SU-DHL-6 (cell line): ENCODE data around the gene TREM1.
"Not testable (repeated sequence)": the region's sequence is repeated elsewhere in the genome, so short reads cannot be mapped to it uniquely, and the experiment has no call there.

Experiments
- H2AFZ ChIP-seq: fragments of 200-600 bp; sonication (generic); 2 replicates; pipeline ENCODE4 v1.6.1; 2014; ENCODE audit warnings: low read depth, mild to moderate bottlenecking, moderate library complexity, mixed read lengths, antibody characterized with exemption, low read length; ENCODE audit not compliant: severe bottlenecking
- H3F3A ChIP-seq: fragments of 200-600 bp; shearing (Covaris generic); 2 replicates; pipeline ENCODE4 v1.6.0; 2016; ENCODE audit warnings: antibody characterized with exemption, mild to moderate bottlenecking; ENCODE audit not compliant: insufficient read depth
- H3K27ac ChIP-seq: fragments of 200-600 bp; sonication (generic); 2 replicates; pipeline ENCODE4 v1.5.1; 2016; ENCODE audit warnings: low read depth, mild to moderate bottlenecking, low read length, moderate library complexity, mixed read lengths
- H3K27me3 ChIP-seq: fragments of 200-600 bp; sonication (generic), shearing (Covaris generic); 2 replicates; pipeline ENCODE4 v1.6.0; 2014; ENCODE audit warnings: mild to moderate bottlenecking, low read length
- H3K36me3 ChIP-seq: fragments of 200-600 bp; sonication (generic); 2 replicates; pipeline ENCODE4 v1.6.1; 2014; ENCODE audit warnings: mild to moderate bottlenecking, low read length, mixed read lengths
- H3K4me2 ChIP-seq: fragments of 300-600, 200-600 bp; shearing (Covaris generic), sonication (generic); 2 replicates; pipeline ENCODE4 v1.6.0; 2014; ENCODE audit warnings: low read length, low read depth, mild to moderate bottlenecking; ENCODE audit not compliant: poor library complexity, severe bottlenecking
- H3K4me3 ChIP-seq: fragments of 200-600 bp; sonication (generic); 2 replicates; pipeline ENCODE4 v1.5.1; 2014; ENCODE audit warnings: antibody characterized with exemption, low read length, mild to moderate bottlenecking, mixed read lengths; ENCODE audit not compliant: insufficient read depth, poor library complexity, severe bottlenecking
- H3K79me2 ChIP-seq: fragments of 200-600 bp; sonication (generic); 2 replicates; pipeline ENCODE4 v1.6.1; 2014; ENCODE audit warnings: mild to moderate bottlenecking, low read length, moderate library complexity; ENCODE audit not compliant: insufficient read depth
- H3K9ac ChIP-seq: fragments of 200-600 bp; sonication (generic); 2 replicates; pipeline ENCODE4 v1.7.0; 2014; ENCODE audit warnings: mild to moderate bottlenecking, low read length
- H3K9me2 ChIP-seq: fragments of 200-600 bp; sonication (generic); replicated peaks from 2 replicates; pipeline ENCODE4 v1.6.1; 2014; ENCODE audit warnings: low read length; ENCODE audit not compliant: insufficient read depth
- H3K9me3 ChIP-seq: fragments of 200-600 bp; sonication (generic); 2 replicates; pipeline ENCODE4 v1.6.1; 2014; ENCODE audit warnings: low read length, mixed read lengths; ENCODE audit not compliant: insufficient read depth
- H4K20me1 ChIP-seq: fragments of 200-600 bp; sonication (generic); 2 replicates; pipeline ENCODE4 v1.6.1; 2014; ENCODE audit warnings: low read depth, mild to moderate bottlenecking, antibody characterized with exemption, low read length, moderate library complexity, mixed read lengths
- CTCF ChIP-seq: fragments of 200-600 bp; sonication (generic); IDR thresholded peaks from one replicate; pipeline ENCODE4 v1.5.1; 2017; ENCODE audit warnings: antibody characterized with exemption, mild to moderate bottlenecking, low read length, moderate library complexity; ENCODE audit not compliant: insufficient read depth, poor library complexity, severe bottlenecking
- EZH2phosphoT487 ChIP-seq: fragments of 200-600 bp; sonication (generic), shearing (Covaris generic); conservative IDR thresholded peaks from 2 replicates; pipeline ENCODE4 v1.6.1; 2018; ENCODE audit warnings: mild to moderate bottlenecking, antibody characterized with exemption, low read length, moderate library complexity, mixed read lengths

The TREM1 gene

GRCh38 chr6:41252401-41253169 is 33.9 kb downstream of the TREM1 start:
- Histone ChIP-seq H2AFZ (no peak overlapping the region), H3K9me2 (no peaks in the 10 kb centered on the region), H3K4me2 (no peak overlapping the region), H4K20me1 (no peaks in the 10 kb centered on the region), H3K27me3 (no peaks in the 10 kb centered on the region), H3F3A (no peaks in the 10 kb centered on the region), H3K36me3 (no peaks in the 10 kb centered on the region), H3K79me2 (no peaks in the 10 kb centered on the region), H3K9ac (no peak overlapping the region), H3K4me3 (no peak overlapping the region), H3K9me3 (no peaks in the 10 kb centered on the region), H3K27ac (no peak overlapping the region)
- TF ChIP-seq CTCF (no peak), EZH2phosphoT487 (no peak)

- Histone ChIP-seq H3K79me2 (no peaks in the 10 kb centered on the region), H3K9me2 (no peaks in the 10 kb centered on the region), H3K9me3 (no peaks in the 10 kb centered on the region), H3K27me3 (no peaks in the 10 kb centered on the region), H3K4me2 (no peak overlapping the region), H3K27ac (no peak overlapping the region), H3K4me3 (no peak overlapping the region), H3F3A (no peaks in the 10 kb centered on the region), H3K36me3 (no peaks in the 10 kb centered on the region), H3K9ac (no peak overlapping the region), H2AFZ (no peak overlapping the region), H4K20me1 (no peaks in the 10 kb centered on the region)
- TF ChIP-seq CTCF = no peak
- no peak for TF ChIP-seq EZH2phosphoT487
These were observed 38.4 kb downstream of the TREM1 start for GRCh38 chr6:41247882-41248705.

- H3K27me3 ChIP-seq = no peaks in the 10 kb centered on the region
These were observed 39.1 kb downstream of the TREM1 start for GRCh38 chr6:41247288-41247865.

GRCh38 chr6:41246529-41246928 is 40.0 kb downstream of the TREM1 start:
- H3K27ac ChIP-seq, H3F3A ChIP-seq, H3K36me3 ChIP-seq, H3K9me3 ChIP-seq, H3K79me2 ChIP-seq, H3K27me3 ChIP-seq, H2AFZ ChIP-seq, H3K9ac ChIP-seq, H4K20me1 ChIP-seq, H3K4me2 ChIP-seq, H3K9me2 ChIP-seq, H3K4me3 ChIP-seq: not testable (repeated sequence)

More at GRCh38 chr6:41247288-41247865, 39.1 kb downstream of the TREM1 start:
- no peak overlapping the region for H3K4me2 ChIP-seq
- H4K20me1 ChIP-seq = no peaks in the 10 kb centered on the region
- TF ChIP-seq EZH2phosphoT487 (no peak), CTCF (no peak)
- H2AFZ ChIP-seq = no peak overlapping the region
- H3K79me2 ChIP-seq = no peaks in the 10 kb centered on the region
- H3F3A ChIP-seq = no peaks in the 10 kb centered on the region
- no peaks in the 10 kb centered on the region for H3K9me3 ChIP-seq
- H3K9me2 ChIP-seq = no peaks in the 10 kb centered on the region
- no peak overlapping the region for H3K4me3 ChIP-seq
- no peaks in the 10 kb centered on the region for H3K36me3 ChIP-seq
- no peak overlapping the region for H3K9ac ChIP-seq
- H3K27ac ChIP-seq = no peak overlapping the region
